Peyer's patch (tissue), 4 donors: ENCODE data around the gene NIT1.
"Not testable (repeated sequence)": the region's sequence is repeated elsewhere in the genome, so short reads cannot be mapped to it uniquely, and the experiment has no call there.

Experiments used
- POLR2A ChIP-seq, 2 donors: fragments of 450-650 bp; IDR thresholded peaks; one replicate each; pipeline ENCODE4 v1.5.1; 2017; ENCODE audit warnings: antibody characterized with exemption in 2 of 2, mild to moderate bottlenecking in 2 of 2, moderate library complexity in 2 of 2
- TF ChIP-seq, protein P1 (sequence below), 6 experiments: fragments of 450-650 bp in 4 of 6; fragments of 200-600 bp in 2 of 6; sonication (generic) in 1 of 6; IDR thresholded peaks; one replicate each; pipeline ENCODE4 v1.5.1; 2017 to 2019; ENCODE audit warnings: antibody characterized with exemption in 6 of 6, mild to moderate bottlenecking in 3 of 6, moderate library complexity in 1 of 6

GRCh38 chr1:161115961-161116360 is 1.9 kb upstream of the NIT1 start:
- TF ChIP-seq, protein P1, sequence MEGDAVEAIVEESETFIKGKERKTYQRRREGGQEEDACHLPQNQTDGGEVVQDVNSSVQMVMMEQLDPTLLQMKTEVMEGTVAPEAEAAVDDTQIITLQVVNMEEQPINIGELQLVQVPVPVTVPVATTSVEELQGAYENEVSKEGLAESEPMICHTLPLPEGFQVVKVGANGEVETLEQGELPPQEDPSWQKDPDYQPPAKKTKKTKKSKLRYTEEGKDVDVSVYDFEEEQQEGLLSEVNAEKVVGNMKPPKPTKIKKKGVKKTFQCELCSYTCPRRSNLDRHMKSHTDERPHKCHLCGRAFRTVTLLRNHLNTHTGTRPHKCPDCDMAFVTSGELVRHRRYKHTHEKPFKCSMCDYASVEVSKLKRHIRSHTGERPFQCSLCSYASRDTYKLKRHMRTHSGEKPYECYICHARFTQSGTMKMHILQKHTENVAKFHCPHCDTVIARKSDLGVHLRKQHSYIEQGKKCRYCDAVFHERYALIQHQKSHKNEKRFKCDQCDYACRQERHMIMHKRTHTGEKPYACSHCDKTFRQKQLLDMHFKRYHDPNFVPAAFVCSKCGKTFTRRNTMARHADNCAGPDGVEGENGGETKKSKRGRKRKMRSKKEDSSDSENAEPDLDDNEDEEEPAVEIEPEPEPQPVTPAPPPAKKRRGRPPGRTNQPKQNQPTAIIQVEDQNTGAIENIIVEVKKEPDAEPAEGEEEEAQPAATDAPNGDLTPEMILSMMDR (IDR thresholded peaks at IDR 0.05) = not testable (repeated sequence)
- TF ChIP-seq POLR2A (IDR thresholded peaks at IDR 0.05) = not testable (repeated sequence)
